Cardiac fibroblast (primary cell): ENCODE results near the gene KLHL18.

Experiments used
- DNase-seq, 2 donors: peaks; one replicate each; pipeline versions ENCODE4 v3.0.0 to v3.0.0-alpha.2; 2010; ENCODE audit warnings: low read depth in 2 of 2
- H3K4me3 ChIP-seq, 2 donors: replicated peaks in 1 of 2; 1 replicate in 1 of 2; 2 replicates in 1 of 2; pipeline ENCODE4 v1.5.1; 2011; ENCODE audit warnings: low read depth in 2 of 2, low read length in 2 of 2, mild to moderate bottlenecking in 2 of 2, moderate library complexity in 1 of 2
- TF ChIP-seq, protein P1 (sequence below): IDR thresholded peaks from one replicate; pipeline ENCODE4 v1.5.1; 2011; ENCODE audit warnings: low read depth, mild to moderate bottlenecking, low read length, inconsistent platforms

The KLHL18 gene

DNA sequence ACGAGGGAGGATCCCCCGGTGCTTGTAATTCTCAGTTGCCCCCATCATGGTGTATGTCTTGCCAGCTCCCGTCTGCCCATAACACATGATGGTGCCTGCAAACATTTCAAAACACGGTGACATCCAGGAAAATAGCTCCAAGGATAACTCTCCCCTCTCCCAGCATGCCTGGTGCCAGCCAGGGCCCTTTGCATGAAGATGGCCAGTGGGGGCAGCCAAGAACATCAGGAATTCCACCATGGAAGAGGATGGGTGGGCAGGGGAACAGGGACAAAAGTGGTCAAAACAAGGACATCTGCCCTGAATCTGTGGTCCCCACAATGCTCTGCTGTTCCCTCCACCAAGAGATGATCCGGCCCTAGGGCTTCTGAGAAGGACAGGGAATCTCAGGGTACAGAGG is 9.2 kb upstream of the KLHL18 start:
- TF ChIP-seq, protein P1, sequence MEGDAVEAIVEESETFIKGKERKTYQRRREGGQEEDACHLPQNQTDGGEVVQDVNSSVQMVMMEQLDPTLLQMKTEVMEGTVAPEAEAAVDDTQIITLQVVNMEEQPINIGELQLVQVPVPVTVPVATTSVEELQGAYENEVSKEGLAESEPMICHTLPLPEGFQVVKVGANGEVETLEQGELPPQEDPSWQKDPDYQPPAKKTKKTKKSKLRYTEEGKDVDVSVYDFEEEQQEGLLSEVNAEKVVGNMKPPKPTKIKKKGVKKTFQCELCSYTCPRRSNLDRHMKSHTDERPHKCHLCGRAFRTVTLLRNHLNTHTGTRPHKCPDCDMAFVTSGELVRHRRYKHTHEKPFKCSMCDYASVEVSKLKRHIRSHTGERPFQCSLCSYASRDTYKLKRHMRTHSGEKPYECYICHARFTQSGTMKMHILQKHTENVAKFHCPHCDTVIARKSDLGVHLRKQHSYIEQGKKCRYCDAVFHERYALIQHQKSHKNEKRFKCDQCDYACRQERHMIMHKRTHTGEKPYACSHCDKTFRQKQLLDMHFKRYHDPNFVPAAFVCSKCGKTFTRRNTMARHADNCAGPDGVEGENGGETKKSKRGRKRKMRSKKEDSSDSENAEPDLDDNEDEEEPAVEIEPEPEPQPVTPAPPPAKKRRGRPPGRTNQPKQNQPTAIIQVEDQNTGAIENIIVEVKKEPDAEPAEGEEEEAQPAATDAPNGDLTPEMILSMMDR, result no peak
- no peak overlapping the region for H3K4me3 ChIP-seq
- DNase-seq, result no peak

DNA sequence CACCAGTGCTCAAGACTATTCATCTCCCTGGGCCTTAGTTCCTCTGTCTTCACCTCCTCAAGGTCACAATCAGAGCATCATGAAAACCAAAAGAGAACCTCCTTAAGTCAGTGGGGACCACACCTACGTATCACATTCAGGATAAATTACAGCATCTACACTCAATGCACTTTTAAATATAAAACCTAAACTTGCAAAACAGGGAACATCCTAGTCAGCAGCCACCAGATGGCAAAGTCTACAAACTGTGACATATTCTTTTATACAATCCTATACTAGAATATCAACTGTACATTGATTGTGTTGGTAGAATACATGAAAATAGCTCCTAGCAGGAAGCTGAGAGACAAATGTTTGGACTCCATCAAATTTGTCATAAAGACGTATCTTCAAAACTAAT is 8.1 kb upstream of the KLHL18 start:
- DNase-seq, result no peak
- H3K4me3 ChIP-seq, result no peak overlapping the region
- TF ChIP-seq, protein P1, result no peak

DNA sequence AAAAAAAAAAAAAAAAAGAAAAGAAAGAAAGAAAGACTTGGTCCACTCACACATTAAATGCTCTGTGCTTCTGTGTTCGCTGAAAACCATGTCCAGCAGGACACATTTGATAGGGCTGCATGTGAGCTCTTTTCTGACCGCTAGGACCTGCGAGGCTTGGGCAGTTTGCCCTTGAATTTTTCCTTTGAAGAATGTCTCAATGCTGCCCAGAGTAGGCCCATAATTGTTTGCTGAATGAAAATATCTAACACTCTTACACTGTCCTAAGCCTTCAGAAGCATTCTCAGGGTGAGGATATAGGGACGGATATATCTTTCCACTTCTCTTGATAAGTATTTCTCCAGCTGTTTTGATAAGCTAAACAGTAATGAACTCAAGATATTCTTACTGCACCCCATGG is 6.2 kb upstream of the KLHL18 start:
- no peak overlapping the region for H3K4me3 ChIP-seq
- TF ChIP-seq, protein P1, result no peak
- no peak for DNase-seq

DNA sequence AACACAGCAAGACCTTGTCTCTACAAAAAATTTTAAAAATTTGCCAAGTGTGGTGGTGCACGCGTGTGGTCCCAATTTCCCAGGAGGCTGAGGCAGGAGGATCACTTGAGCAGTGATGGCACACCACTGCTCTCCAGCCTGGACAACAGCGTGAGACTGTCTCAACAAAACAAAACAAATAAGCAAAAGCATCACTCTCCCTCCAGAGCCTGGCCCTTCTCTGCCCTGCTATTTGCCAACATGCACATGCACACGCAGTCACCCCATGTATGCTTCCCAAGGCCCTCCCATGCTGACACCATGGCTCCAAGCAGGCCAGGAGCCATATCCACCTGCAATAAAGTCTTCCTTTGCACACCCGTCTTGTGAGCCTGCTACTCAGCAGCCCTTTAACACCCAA is 2.2 kb upstream of the KLHL18 start:
- TF ChIP-seq, protein P1, result no peak
- no peak overlapping the region for H3K4me3 ChIP-seq
- no peak for DNase-seq

DNA sequence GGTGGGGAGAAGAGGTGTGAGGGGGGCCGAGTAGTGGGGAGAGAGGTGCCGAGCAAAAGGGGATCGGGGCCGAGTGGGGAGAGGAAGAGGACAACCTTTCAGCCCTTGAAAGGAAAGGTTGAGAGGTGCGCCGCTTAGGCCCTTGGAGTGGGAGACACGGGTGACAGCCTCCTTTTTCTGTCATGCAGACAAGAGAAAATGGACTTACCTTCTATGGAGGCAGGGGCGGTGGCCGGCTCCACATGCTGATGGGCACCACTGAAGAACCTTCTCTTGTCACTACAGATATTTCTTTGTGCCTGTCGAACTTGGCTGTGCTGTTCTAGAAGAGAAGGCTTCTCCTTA is 421 bp downstream of the KLHL18 start:
- TF ChIP-seq, protein P1, result no peak
- peak; percentile 13 to 24 for DNase-seq
- H3K4me3 ChIP-seq, result peak overlapping the region; percentile 86 to 96

DNA sequence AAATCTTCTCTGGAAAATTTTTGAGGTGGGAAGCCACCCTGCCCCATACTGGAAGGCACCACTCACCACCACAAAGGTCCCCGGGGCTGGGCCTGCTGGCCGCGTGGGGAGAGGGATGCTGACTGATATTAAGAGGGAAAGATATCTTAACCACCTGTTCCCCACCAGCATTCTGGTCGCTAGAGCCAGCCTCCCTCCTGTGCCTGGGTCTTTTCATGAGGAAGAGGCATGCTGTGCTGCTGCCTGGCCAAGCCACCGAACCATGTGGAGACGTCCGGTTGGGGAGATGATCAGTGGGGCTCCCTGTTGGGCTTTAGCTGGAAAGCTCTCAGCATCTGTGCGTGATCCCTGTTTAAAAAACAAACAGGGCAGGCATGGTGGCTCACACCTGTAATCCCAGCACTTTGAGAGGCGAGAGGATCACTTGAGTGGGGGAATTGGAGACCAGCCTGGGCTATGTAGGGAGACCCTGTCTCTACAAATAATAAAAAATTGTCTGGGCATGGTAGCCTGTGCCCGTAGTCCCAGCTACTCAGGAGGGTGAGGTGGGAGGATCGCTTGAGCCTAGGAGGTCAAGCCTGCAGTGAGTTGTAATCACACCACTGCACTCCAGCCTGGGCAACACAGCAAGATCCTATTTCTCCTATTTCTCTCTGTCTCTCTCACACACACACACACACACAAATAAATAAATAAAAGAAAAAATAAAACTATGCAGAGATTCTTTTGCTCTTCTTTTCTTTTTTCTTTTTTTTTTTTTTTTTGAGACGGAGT is 1.0 kb downstream of the KLHL18 start:
- TF ChIP-seq, protein P1, result no peak
- DNase-seq, result peak in 1 of 2 donors; percentile 8

More for the DNA sequence above, 1.0 kb downstream of the KLHL18 start:
- peak overlapping the region; percentile 86 to 96 for H3K4me3 ChIP-seq
